ENCODE measurements around the gene PSME3IP1. TPM values are rescaled to one million over a fixed set of nuclear protein-coding genes. Genes with fewer than 3 reads are reported as not detected.

The PSME3IP1 gene
- total and polyA plus RNA-seq, 2 of the 8 experiments (the other 6 are each of a cell fraction or from before 2014, with no cell fraction given) = 95.1 to 98.3 TPM

- no peak for FAIRE-seq
- no peaks in the 10 kb centered on the region for H3K36me3 ChIP-seq (ENCODE audit: control insufficient read depth in 2 of 4, insufficient read depth in 4 of 4, low read length in 3 of 4)
- ChIA-PET POLR2A (ENCODE audit: partially characterized antibody) (interaction anchor here (0.6 to 1.6 kb wide), 3 partner anchors 14 to 56 kb away, joined by 3 to 4 read pairs (median 3); no protein-coding TSS in a partner anchor), CTCF (ENCODE audit: partially characterized antibody) (interaction anchor here (0.7 to 4.2 kb wide), 10 partner anchors 10 to 60 kb away, joined by 3 to 32 read pairs (median 5); partner anchors contain the start of gene CPNE2)
- H3K27me3 ChIP-seq (replicated peaks in 1 of 4; ENCODE audit: control insufficient read depth in 3 of 4, extremely low read depth in 1 of 4, insufficient read depth in 3 of 4, low read length in 3 of 4) = no peaks in the 10 kb centered on the region
- WGBS, 2 experiments (ENCODE audit: extremely low coverage in 1 of 2, insufficient coverage in 1 of 2, insufficient read length in 1 of 2, insufficient replicate concordance in 2 of 2, low coverage in 1 of 2, low lambda C conversion rate in 2 of 2, missing lambda C conversion rate in 1 of 2) = 86% methylated on average over 14 of the region's 14 CpGs; no CpG with 5 or more reads in 1 of the 2 experiments
- H3K79me1 ChIP-seq (ENCODE audit: low read depth, low read length) = no peaks in the 10 kb centered on the region
- H2AK5ac ChIP-seq (ENCODE audit: low read depth, low read length) = no peak overlapping the region
- H2BK12ac ChIP-seq (ENCODE audit: low read depth, low read length) = peak overlapping the region; percentile 97; the same call in 1 of the 2 replicates
- no peak overlapping the region for H3K27ac ChIP-seq (ENCODE audit: low read depth, low read length)
- no peak overlapping the region for H2AFZ ChIP-seq (ENCODE audit: low read length)
- H2BK120ac ChIP-seq (replicated peaks; ENCODE audit: low read depth, low read length) = no peak overlapping the region
- no peak overlapping the region for H4K8ac ChIP-seq (ENCODE audit: extremely low read depth, insufficient read depth, low read length)
- H2BK15ac ChIP-seq (ENCODE audit: low read length) = peak overlapping the region; percentile 77
- H3K14ac ChIP-seq (ENCODE audit: insufficient read length) = no peak overlapping the region
- H2BK20ac ChIP-seq (ENCODE audit: low read length) = no peak overlapping the region
- DNase-seq (ENCODE audit: low read depth in 1 of 2, low spot score in 2 of 2) = no peak
- TF ChIP-seq ATF3 (IDR thresholded peaks at IDR 0.05; ENCODE audit: insufficient read depth, low read depth, low read length) (no peak), CBX8 (IDR thresholded peaks at IDR 0.05; ENCODE audit: borderline replicate concordance, low read depth, low read length) (no peak), BACH1 (IDR thresholded peaks at IDR 0.05; ENCODE audit: low read length) (no peak), RAD21 (IDR thresholded peaks at IDR 0.05 in 1 of 2, conservative IDR thresholded peaks at IDR 0.05 in 1 of 2; ENCODE audit: low read depth in 2 of 2, low read length in 2 of 2) (no peak), KDM1A (IDR thresholded peaks at IDR 0.05; ENCODE audit: borderline replicate concordance, low read length) (no peak), GTF2F1 (IDR thresholded peaks at IDR 0.05; ENCODE audit: borderline replicate concordance, low read depth, low read length) (no peak), ATF2 (IDR thresholded peaks at IDR 0.05; ENCODE audit: low read length) (no peak)
- H3K4me2 ChIP-seq (ENCODE audit: insufficient read depth in 1 of 2, low read depth in 2 of 2, low read length in 2 of 2) = no peak overlapping the region
- peak overlapping the region; percentile 74 for H2BK5ac ChIP-seq (ENCODE audit: low read depth, low read length)
- no peaks in the 10 kb centered on the region for H4K20me1 ChIP-seq (replicated peaks in 1 of 2; ENCODE audit: control insufficient read depth in 1 of 2, insufficient read depth in 2 of 2, low read length in 2 of 2)
- no peak overlapping the region; the same call in 1 of the 2 replicates for H3K18ac ChIP-seq (ENCODE audit: extremely low read depth, low read length)
- peak overlapping the region; percentile 4 for H4K91ac ChIP-seq (replicated peaks; ENCODE audit: insufficient read length, low read length)
- no peak overlapping the region for H4K5ac ChIP-seq (ENCODE audit: insufficient read length, low read depth, low read length)
- no peak overlapping the region for H3K4me3 ChIP-seq (ENCODE audit: extremely low read depth in 1 of 4, insufficient read depth in 2 of 4, low read depth in 3 of 4, low read length in 4 of 4)
- peaks cover 4 to 24% (median 14%) of the 10 kb centered on the region in 4 experiments for H3K4me1 ChIP-seq (replicated peaks in 1 of 4; ENCODE audit: control insufficient read depth in 3 of 4, insufficient read depth in 4 of 4, low read length in 3 of 4)
- no peak overlapping the region for H3K4ac ChIP-seq (replicated peaks; ENCODE audit: insufficient read length, low read depth, low read length)
- H3K56ac ChIP-seq (replicated peaks; ENCODE audit: insufficient read length, low read depth, low read length) = no peak overlapping the region
- no peak overlapping the region for H3K23ac ChIP-seq (ENCODE audit: insufficient read length)
- no peaks in the 10 kb centered on the region for H3K23me2 ChIP-seq (ENCODE audit: low read depth, low read length)
- H3K79me2 ChIP-seq (ENCODE audit: control insufficient read depth in 1 of 2, insufficient read depth in 2 of 2, low read length in 2 of 2) = no peaks in the 10 kb centered on the region
- no peak overlapping the region for H3K9ac ChIP-seq (replicated peaks in 1 of 4; ENCODE audit: extremely low read depth in 1 of 4, low read depth in 3 of 4, low read length in 3 of 4)
- no peaks in the 10 kb centered on the region for H3K9me3 ChIP-seq (ENCODE audit: insufficient read depth in 2 of 2, low read depth in 1 of 2, low read length in 1 of 2)
These were observed 40.5 kb downstream of the PSME3IP1 start for GRCh38 chr16:57145046-57146021.
